Nephron (organoid): ENCODE results near the gene KRT84.

Experiments used
- H3K27ac Mint-ChIP-seq, 3 experiments: 2 replicates each; pipeline ENCODE4 v1.8.0; 2020; ENCODE audit warnings: mixed read lengths in 3 of 3, mild to moderate bottlenecking in 2 of 3, moderate library complexity in 1 of 3
- H3K27me3 Mint-ChIP-seq: 2 replicates; pipeline ENCODE4 v1.8.0; 2021; ENCODE audit warnings: low read depth, mild to moderate bottlenecking, moderate library complexity, mixed read lengths
- H3K36me3 Mint-ChIP-seq: 2 replicates; pipeline ENCODE4 v1.8.0; 2020; ENCODE audit warnings: low read depth, mixed read lengths
- H3K4me1 Mint-ChIP-seq: 2 replicates; pipeline ENCODE4 v1.8.0; 2020; ENCODE audit warnings: mixed read lengths
- H3K4me3 Mint-ChIP-seq, 3 experiments: 2 replicates each; pipeline ENCODE4 v1.8.0; 2020; ENCODE audit warnings: mild to moderate bottlenecking in 3 of 3, mixed read lengths in 3 of 3, moderate library complexity in 2 of 3
- H3K9me3 Mint-ChIP-seq: 2 replicates; pipeline ENCODE4 v1.8.0; 2020; ENCODE audit warnings: mixed read lengths
- TF ChIP-seq, protein P1 (sequence below), 3 experiments: fragments of 200-600 bp; sonication (generic); IDR thresholded peaks; one replicate each; pipeline ENCODE4 v1.5.0; 2021; ENCODE audit warnings: antibody characterized with exemption in 3 of 3; ENCODE audit not compliant: unreplicated experiment in 3 of 3

The KRT84 gene

DNA sequence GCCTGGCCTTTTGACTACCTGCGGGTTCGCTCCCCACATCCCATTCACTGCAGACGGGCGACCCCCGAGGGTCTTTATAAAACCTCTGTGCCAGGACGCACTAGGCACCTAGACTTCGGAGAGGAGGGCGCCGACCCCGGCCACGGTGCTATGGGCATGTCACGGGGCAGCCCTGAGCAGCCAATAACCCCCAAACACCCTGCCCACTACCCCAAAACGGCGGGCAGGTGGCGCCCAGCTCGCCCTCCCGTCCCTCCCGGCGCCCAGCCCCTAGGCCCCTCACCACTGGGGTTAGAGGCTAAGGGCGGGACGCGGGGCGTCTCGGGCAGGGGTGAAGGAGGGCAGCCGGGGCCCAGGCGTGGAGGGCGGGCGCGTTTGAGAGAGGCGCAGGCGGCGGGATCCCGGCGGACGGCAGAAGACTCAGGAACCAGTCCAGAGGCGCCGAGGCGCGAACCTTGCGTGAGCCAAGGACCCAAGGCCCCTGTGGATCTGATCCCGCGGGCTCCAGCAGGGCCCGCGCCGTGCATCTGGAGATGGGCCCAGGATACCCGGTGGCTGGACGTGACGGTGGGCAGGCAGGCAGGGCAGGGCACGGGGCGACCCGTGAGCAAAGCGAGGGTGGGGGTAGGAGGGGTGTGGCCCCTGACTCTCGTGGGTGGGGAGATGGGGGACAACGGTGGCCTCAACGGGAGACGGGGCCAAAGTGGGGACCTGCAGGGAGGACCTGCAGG is 29.3 kb downstream of the KRT84 start:
- TF ChIP-seq, protein P1, sequence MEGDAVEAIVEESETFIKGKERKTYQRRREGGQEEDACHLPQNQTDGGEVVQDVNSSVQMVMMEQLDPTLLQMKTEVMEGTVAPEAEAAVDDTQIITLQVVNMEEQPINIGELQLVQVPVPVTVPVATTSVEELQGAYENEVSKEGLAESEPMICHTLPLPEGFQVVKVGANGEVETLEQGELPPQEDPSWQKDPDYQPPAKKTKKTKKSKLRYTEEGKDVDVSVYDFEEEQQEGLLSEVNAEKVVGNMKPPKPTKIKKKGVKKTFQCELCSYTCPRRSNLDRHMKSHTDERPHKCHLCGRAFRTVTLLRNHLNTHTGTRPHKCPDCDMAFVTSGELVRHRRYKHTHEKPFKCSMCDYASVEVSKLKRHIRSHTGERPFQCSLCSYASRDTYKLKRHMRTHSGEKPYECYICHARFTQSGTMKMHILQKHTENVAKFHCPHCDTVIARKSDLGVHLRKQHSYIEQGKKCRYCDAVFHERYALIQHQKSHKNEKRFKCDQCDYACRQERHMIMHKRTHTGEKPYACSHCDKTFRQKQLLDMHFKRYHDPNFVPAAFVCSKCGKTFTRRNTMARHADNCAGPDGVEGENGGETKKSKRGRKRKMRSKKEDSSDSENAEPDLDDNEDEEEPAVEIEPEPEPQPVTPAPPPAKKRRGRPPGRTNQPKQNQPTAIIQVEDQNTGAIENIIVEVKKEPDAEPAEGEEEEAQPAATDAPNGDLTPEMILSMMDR (IDR thresholded peaks at IDR 0.05; ENCODE audit: unreplicated experiment in 3 of 3) = no peak
- no peaks in the 10 kb centered on the region for H3K9me3 Mint-ChIP-seq
- H3K27ac Mint-ChIP-seq = no peak overlapping the region
- peaks cover 30% of the 10 kb centered on the region for H3K4me1 Mint-ChIP-seq
- no peak overlapping the region for H3K4me3 Mint-ChIP-seq
- H3K27me3 Mint-ChIP-seq = peaks cover 32% of the 10 kb centered on the region
- no peaks in the 10 kb centered on the region for H3K36me3 Mint-ChIP-seq

DNA sequence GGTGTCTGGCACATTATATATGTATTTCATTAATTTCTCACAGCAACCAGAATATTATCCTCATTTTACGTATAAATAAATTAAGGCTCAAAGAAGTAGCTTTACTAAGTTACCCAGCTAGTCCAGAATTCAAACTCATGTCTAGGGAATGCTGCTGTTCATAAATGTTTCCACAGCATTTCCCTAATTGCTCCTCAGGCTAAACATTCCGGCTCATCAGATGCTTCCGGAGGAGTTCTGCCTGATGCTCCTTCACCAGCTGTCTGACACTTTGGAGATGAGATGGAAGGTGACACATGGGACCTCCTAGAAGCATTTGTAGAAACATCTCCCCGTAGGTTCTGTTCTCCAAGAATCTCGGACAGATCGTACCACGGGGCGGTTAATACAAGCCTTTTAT is 30.3 kb downstream of the KRT84 start:
- H3K4me1 Mint-ChIP-seq = peaks cover 23% of the 10 kb centered on the region
- H3K36me3 Mint-ChIP-seq = no peaks in the 10 kb centered on the region
- H3K27ac Mint-ChIP-seq = no peak overlapping the region
- H3K4me3 Mint-ChIP-seq = no peak overlapping the region
- H3K9me3 Mint-ChIP-seq = no peaks in the 10 kb centered on the region
- TF ChIP-seq, protein P1 (IDR thresholded peaks at IDR 0.05; ENCODE audit: unreplicated experiment in 3 of 3) = no peak
- H3K27me3 Mint-ChIP-seq = peaks cover 25% of the 10 kb centered on the region

DNA sequence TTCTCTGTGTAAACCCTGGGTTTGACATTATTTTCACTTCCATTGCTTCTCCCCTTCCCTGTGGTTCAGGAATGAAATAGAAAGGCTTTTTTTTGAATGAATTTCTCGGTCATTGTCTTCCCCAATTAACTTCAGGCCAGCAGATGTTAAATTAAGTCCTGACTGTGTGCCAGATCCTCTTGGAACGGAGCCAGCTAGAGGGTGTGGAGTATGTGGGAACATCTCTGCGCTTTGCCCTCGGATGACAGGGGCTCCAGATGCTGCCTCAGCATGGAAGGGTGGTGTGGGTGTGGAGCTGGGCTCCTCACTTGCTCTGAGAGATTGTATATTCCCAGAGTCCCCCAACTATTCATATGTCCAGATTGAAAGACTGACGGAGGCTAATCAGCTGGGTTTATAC is 31.3 kb downstream of the KRT84 start:
- Mint-ChIP-seq H3K4me3 (no peak overlapping the region), H3K36me3 (no peaks in the 10 kb centered on the region), H3K27ac (peak overlapping the region in 1 of 3 experiments; percentile 8), H3K9me3 (no peaks in the 10 kb centered on the region), H3K4me1 (peaks cover 18% of the 10 kb centered on the region), H3K27me3 (peaks cover 22% of the 10 kb centered on the region)
- TF ChIP-seq, protein P1 (IDR thresholded peaks at IDR 0.05; ENCODE audit: unreplicated experiment in 3 of 3) = no peak

DNA sequence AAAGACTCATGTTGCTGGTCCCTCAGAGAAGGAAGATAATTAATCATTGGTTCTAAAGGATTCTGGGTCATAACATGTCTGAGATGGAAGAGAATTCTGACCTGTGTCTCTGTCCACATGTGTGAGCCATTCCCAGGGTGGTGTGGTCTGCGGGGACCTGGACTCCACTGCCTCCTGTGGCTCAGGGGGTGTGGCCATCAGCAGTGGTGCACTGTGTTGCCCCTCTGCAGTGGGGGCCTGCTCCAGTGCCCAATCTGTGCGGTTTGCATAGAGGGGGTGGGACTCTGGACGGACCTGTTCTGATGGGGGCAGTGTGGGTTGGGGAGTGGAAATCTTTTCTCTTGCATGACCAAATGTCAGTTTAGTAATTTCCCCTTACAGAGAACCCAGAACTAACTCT is 31.7 kb downstream of the KRT84 start:
- Mint-ChIP-seq H3K9me3 (no peaks in the 10 kb centered on the region), H3K4me1 (peaks cover 22% of the 10 kb centered on the region), H3K27me3 (peaks cover 22% of the 10 kb centered on the region), H3K27ac (no peak overlapping the region), H3K4me3 (no peak overlapping the region), H3K36me3 (no peaks in the 10 kb centered on the region)
- TF ChIP-seq, protein P1 (IDR thresholded peaks at IDR 0.05; ENCODE audit: unreplicated experiment in 3 of 3) = no peak

DNA sequence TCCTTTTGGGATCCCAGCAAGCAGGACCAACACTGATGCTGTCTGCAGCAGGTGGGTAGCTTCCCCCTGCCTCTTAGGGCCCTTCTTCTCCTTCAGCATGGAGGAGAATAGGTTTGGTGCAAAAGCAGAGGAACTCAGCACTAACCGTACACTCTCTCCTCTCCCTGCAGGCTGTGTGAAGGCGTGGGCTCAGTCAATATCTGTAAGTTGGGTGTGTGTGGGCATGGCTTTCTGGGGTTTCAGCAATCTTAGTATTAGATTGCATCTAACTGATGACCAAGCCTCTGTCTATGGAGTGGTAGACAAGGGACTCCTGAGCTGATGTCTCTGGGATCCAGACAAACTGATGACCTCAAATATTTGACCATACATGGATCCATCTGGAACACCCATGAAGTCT is 32.5 kb downstream of the KRT84 start:
- TF ChIP-seq, protein P1 (IDR thresholded peaks at IDR 0.05; ENCODE audit: unreplicated experiment in 3 of 3) = no peak
- H3K27me3 Mint-ChIP-seq = peaks cover 19% of the 10 kb centered on the region
- H3K9me3 Mint-ChIP-seq = no peaks in the 10 kb centered on the region
- no peak overlapping the region for H3K27ac Mint-ChIP-seq
- H3K4me1 Mint-ChIP-seq = peaks cover 30% of the 10 kb centered on the region
- H3K4me3 Mint-ChIP-seq = no peak overlapping the region
- no peaks in the 10 kb centered on the region for H3K36me3 Mint-ChIP-seq
